Dedifferentiated amniotic fluid mesenchymal stem cell (primary cell): ENCODE measurements around the gene UNC93A.
"Not testable (repeated sequence)": the region's sequence is repeated elsewhere in the genome, so short reads cannot be mapped to it uniquely, and the experiment has no call there.

Experiments used
- DNase-seq: peaks from one replicate; pipeline ENCODE4 v3.0.0-alpha.2; 2016; ENCODE audit errors: extremely low spot score

The UNC93A gene

DNA sequence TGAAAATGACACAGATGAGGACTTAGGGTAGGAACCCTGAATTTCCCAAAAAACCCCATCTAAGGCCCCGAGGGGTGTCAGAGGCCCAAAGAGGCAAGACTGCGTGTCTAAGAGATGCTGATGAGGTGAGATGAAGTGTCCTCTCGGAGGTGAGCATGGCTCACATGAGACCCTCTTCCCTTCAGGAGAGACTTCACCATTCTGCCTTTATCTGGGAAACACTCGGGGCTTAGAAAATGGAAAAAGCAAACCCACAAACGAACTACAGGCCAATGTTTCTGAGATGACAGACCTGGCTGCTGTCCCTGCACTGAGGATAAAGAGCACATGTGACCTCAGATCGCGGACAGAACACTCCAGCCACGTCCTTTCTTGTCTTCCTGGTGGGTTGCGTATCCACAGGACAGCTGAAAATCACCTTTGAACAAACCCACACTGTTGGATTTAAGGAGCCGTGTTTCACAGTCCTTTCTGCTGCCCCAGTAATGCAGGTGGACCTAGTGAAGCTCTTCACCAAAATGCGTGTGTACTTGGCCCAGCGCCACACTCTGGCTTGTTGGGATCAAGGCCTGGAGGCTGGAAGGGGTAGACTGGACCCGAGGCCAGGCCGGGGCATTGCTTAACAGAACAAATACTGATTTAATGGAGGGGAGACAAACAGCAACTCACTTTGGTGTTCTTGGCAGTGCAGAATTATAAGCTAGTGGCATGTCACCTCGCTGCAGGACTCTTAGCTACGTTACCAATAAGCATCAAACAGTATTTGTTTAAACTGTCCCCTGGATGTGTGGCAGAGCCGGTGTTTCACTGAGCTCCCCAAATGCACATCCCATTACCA lies 18.5 kb downstream of the UNC93A start:
- not testable (repeated sequence) for DNase-seq

DNA sequence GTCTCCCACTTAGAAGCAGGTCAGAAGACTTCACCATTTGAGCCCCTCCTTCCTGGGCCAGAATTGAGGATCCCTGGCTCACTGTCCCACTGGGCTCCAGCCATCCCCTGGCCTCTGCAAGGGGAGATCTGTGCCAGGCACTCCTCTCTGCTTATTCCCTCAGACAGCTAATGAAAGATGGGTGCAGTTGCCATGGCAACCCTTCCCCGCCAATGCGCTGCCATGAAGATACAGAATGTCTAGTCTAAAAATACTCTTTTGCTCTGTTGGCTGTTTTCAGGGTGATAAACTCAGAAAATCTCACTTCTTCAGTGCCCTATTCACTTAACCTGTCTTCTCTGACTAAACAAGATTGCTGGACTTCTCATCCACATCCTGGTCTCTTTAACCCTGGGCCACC lies 20.2 kb downstream of the UNC93A start:
- no peak for DNase-seq

- not testable (repeated sequence) for DNase-seq
These were observed 20.6 kb downstream of the UNC93A start for GRCh38 chr6:167311691-167312090.

DNA sequence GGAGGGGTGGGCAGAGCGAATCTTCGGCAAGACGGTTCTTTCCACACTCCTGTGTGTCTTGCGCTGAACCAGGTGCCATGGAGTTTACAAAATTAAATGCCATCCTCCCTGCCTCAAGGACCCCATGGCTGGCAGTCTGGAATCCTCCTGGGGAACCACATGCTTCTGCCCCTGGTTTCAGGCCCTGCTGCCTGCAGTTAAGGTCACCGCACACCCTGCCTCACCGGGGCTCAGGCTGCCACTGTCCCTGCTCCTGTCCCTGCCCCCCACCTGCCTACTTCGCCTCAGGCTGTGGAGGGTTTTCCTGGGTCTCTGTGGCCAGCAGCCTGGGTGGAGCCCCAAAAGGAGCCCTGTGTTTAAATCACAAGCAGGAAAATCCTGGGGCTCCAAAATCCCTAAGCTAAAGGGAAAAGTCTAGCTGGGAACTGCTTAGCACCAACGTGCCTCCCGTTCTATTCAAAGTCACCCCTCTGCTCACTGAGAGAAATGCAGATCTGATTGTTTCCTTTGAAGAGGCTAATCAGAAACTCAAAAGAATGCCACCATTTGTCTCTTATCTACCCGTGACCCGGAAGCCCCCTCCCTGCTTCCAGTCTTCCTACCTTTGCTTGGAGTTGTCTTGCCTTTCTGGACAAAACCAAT lies 23.2 kb downstream of the UNC93A start:
- DNase-seq, result no peak

DNA sequence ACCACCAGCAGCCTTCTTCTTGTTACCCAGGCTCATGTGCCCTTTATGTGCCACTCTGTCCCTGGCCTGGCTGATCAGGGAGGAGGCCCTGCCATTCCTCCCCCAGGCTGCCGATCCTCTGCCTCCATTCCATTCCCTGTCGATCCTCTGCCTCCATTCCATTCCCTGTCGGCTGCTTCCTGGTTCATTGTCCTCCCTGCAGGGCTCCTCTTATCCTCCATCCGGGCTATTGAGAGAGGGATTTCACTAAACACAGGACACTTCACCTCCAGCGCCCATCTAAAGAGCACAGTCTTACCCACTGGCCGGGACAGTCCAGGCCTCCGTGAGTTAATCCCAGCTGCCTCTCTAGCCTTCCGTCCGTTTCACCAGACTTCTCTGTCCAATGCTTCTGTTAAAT lies 26.1 kb downstream of the UNC93A start:
- DNase-seq, result no peak

DNA sequence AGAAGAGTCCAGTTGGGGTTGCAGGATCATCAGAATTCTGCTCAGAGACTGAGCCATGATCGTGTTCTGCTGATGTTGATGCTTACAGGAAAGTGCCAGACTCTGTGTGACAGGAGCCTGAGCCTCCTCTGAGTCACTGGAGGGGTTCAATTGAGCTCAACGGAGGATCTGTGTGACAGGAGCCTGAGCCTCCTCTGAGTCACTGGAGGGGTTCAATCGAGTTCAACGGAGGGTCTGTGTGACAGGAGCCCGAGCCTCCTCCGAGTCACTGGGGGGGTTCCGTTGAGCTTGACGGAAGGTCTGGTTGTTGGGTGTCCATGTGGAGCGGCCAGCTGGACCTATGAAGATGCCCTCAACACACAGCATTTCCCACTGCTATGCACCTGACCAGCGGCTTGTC lies 27.2 kb downstream of the UNC93A start:
- not testable (repeated sequence) for DNase-seq

DNA sequence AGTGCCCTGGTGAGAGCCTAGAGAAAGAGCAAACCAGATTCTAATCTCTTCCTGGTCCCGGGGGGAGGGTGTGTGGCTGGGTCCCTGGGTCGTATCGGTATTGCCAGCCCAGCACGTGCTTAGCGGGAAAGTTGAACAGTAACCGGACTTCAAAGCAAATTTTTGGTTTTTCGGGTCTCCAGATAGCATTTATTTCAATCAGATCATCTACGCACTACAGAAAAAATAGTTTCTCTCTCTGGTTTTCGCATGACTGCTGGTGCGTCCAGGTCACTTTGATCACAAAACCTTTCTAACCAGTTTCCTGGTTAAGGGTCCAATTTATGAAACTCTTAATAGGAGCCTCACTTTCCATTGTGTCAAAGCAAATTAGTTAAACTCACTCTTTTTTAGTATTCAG lies 27.7 kb downstream of the UNC93A start:
- DNase-seq, result not testable (repeated sequence)

GRCh38 chr6:167319856-167320753 lies 29.0 kb downstream of the UNC93A start:
- DNase-seq, result not testable (repeated sequence)

- not testable (repeated sequence) for DNase-seq
These were observed 29.6 kb downstream of the UNC93A start for GRCh38 chr6:167320754-167321056.

GRCh38 chr6:167321185-167321584 lies 30.1 kb downstream of the UNC93A start:
- not testable (repeated sequence) for DNase-seq

DNA sequence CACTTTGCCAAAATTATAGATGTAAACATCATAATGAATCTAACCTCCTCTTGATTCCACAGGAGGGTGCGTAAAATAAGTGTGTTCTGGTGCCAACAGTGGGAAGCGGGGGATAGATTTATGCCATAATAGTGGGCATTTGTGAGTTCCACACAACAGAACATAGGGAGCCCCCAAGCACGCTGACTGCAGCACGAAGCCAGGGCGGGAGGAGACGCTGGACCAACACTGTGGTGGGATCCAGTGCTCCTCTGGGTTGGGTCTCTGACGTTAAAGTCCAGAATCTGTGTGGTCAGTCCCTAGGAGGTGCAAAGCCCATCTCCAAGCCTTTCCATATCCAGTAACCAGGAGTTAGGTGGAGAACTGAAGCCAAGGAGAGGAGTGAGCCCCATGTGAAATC lies 32.0 kb downstream of the UNC93A start:
- DNase-seq, result no peak

- no peak for DNase-seq
These were observed 33.0 kb downstream of the UNC93A start for GRCh38 chr6:167324111-167324510.

DNA sequence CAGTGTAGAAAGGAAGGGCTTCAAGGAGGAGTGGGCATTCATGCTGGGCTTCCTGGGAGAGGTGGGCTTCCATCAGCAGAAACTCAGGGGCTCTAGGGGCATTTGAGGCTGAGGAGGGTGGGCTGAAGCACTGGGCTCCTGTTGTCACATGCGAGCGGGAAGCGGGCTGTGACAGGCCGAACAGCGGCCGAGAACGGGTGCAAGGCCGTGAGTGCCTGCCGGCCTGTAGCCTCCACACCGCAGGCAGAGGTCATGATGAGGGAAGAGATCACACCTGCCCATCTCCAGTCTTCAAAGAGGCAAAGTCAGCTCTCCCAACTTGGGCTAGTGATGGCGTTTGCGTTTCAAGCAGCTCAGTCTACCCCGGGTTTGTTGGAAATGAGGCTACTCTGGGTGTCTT lies 34.7 kb downstream of the UNC93A start:
- DNase-seq, result no peak

- no peak for DNase-seq
These were observed 36.3 kb downstream of the UNC93A start for GRCh38 chr6:167327391-167327790.

GRCh38 chr6:167328086-167328485 lies 37.0 kb downstream of the UNC93A start:
- no peak for DNase-seq

GRCh38 chr6:167329014-167329413 lies 37.9 kb downstream of the UNC93A start:
- DNase-seq, result no peak

DNA sequence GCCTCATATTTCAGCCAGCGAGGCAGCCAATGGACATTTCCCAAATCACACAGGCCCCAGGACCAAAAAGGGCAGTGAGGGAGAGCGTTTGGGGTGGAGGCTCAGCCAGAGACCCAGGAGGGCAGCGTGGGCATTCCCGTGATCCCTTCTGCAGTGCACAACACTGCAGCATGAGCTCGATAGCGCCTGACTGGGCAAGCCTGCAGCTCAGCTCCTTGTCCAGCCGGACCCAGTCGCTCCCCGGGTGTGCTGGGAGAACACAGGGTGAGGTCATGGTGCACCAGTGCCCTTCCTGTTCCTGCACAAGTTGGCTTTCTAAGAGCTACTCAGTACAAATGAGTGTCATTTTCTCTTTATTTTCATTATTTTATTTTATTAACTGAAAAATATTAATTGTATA lies 39.6 kb downstream of the UNC93A start:
- DNase-seq, result no peak

- no peak for DNase-seq
These were observed 40.5 kb downstream of the UNC93A start for GRCh38 chr6:167331565-167331964.

DNA sequence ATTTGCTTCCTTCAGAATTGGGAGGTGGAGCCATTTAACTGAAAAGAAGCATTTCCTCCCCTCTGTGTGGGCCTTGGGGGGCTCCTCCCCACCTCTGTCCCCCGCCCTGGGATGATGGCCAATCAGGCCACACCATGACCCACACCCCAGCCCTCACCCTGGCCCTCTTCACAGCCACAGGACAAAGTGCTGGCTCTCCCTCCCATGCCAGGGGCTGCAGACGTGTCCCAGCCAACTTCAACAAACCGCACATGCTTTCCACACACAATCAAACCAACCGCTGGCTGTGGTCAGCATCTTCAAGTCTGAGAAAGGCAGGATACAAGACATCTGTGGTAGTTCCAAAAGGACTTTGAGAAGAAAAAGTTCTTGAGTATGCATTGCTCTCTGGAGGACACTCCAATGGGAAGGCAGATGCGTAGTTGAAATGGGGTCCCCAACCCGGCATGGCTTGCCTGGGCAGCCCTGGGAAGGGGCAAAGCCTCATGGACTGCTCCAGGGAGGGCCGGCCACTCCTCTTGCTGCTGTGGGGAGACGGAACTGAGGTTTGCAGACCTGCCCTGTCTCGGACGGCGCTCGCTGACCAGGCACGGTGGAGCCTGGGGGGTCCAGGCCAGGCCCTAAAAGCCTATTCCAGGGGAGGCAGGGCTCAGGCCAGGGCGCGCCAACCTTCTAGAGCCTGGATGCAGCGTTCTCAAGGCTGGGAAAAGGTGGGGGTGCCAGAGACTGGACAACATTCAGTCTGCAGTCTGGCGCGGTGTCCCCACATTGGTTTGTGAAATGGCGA lies 45.9 kb downstream of the UNC93A start:
- DNase-seq, result no peak

- DNase-seq, result no peak
These were observed 46.7 kb downstream of the UNC93A start for GRCh38 chr6:167337675-167338449.
